ENCODE data around the gene ABCC2. TPM values are rescaled to one million over a fixed set of nuclear protein-coding genes. Genes with fewer than 3 reads are reported as not detected.

ABCC2 gene
- total and polyA plus RNA-seq, 2 of the 4 experiments (the other 2 are of a cell fraction): 0.21 to 0.36 TPM

- no peak overlapping the region for H2AK9ac ChIP-seq (replicated peaks; ENCODE audit: low read depth, low read length, poor library complexity)
- H3K9ac ChIP-seq (ENCODE audit: low read depth, low read length): no peak overlapping the region
- H3K27me3 ChIP-seq (ENCODE audit: control insufficient read depth, insufficient read depth, low read length): no peaks in the 10 kb centered on the region
- in situ Hi-C loops (cut with MboI; ENCODE audit: low sequenced_read_pairs) (no loop called here), intact Hi-C loops (cut with micrococcal nuclease) (no loop called here), dilution Hi-C loops (cut with HindIII; ENCODE audit: low sequenced_read_pairs, unreplicated experiment) (no loop called here)
- no peak overlapping the region for H4K5ac ChIP-seq (ENCODE audit: low read depth, low read length)
- no peak overlapping the region for H3K4me3 ChIP-seq (ENCODE audit: insufficient read depth, low read depth, low read length)
- H3K9me1 ChIP-seq (ENCODE audit: insufficient read depth, low read length): no peaks in the 10 kb centered on the region
- no peaks in the 10 kb centered on the region for H4K20me1 ChIP-seq (ENCODE audit: insufficient read depth, low read length)
- no peak overlapping the region for H4K91ac ChIP-seq (ENCODE audit: insufficient read depth, low read depth, low read length)
- no peak overlapping the region for H3K14ac ChIP-seq (replicated peaks; ENCODE audit: low read depth, low read length)
- BruUV-seq (replicated peaks): no TSS peak
- no peak overlapping the region for H3K4ac ChIP-seq (ENCODE audit: low read depth, low read length)
- no peaks in the 10 kb centered on the region for H3K9me3 ChIP-seq (ENCODE audit: control insufficient read depth, insufficient read depth, low read length)
- no peak overlapping the region for H4K8ac ChIP-seq (ENCODE audit: low read depth in 2 of 2, low read length in 2 of 2)
- CTCF ChIA-PET: no interaction called here
- ATAC-seq (ENCODE audit: low read depth) (no peak), DNase-seq (no peak)
- H2AFZ ChIP-seq (replicated peaks; ENCODE audit: low read length, poor library complexity): no peak overlapping the region
- no peak overlapping the region for H3K18ac ChIP-seq (ENCODE audit: low read depth, low read length)
- H3K36me3 ChIP-seq (ENCODE audit: control insufficient read depth, insufficient read depth, low read length): peaks cover 14% of the 10 kb centered on the region
- no peak overlapping the region for H2BK120ac ChIP-seq (ENCODE audit: low read depth, low read length)
- no peak overlapping the region for H2BK5ac ChIP-seq (ENCODE audit: low read depth, low read length, poor library complexity, severe bottlenecking)
- H3K23ac ChIP-seq (ENCODE audit: low read depth, low read length): no peak overlapping the region
- no peak overlapping the region for H2BK20ac ChIP-seq (ENCODE audit: low read depth, low read length)
- POLR2A ChIA-PET (ENCODE audit: unreplicated experiment): no interaction called here
- H3K4me2 ChIP-seq (ENCODE audit: low read depth, low read length): no peak overlapping the region
- TF ChIP-seq MAZ (IDR thresholded peaks at IDR 0.05; ENCODE audit: borderline replicate concordance, low read depth, low read length) (no peak), MXI1 (IDR thresholded peaks at IDR 0.05; ENCODE audit: borderline replicate concordance, low read depth, low read length) (no peak)
- H3K27ac ChIP-seq (ENCODE audit: insufficient read depth, low read length): no peak overlapping the region
- H3K79me1 ChIP-seq (ENCODE audit: low read depth in 1 of 2, low read length in 2 of 2): no peaks in the 10 kb centered on the region; a peak in 1 of 4 replicates
- peaks cover 2% of the 10 kb centered on the region; the same call in 1 of the 2 replicates for H3K4me1 ChIP-seq (ENCODE audit: control insufficient read depth, insufficient read depth, low read length)
- no peak overlapping the region for H2BK15ac ChIP-seq (ENCODE audit: low read depth, low read length)
- no peak overlapping the region for H2AK5ac ChIP-seq (ENCODE audit: low read depth, low read length)
- no peak overlapping the region for H3K56ac ChIP-seq (ENCODE audit: extremely low read depth, insufficient read depth, low read length)
Observed at GRCh38 chr10:99750641-99751040, 31.8 kb upstream of the ABCC2 start.

Data from IMR-90 (cell line).